Measurements from ENCODE around the gene HPD. TPM values are rescaled to one million over a fixed set of nuclear protein-coding genes. Genes with fewer than 3 reads are reported as not detected.

Gene HPD
- total RNA-seq, 2 experiments from 2014 or later = not detected

- Histone ChIP-seq H3K36me3 (ENCODE audit: insufficient read depth, low read length) (peaks cover 9% of the 10 kb centered on the region; the same call in 1 of the 2 replicates), H3K4me2 (ENCODE audit: low read length) (peak overlapping the region; percentile 80), H3K4me1 (ENCODE audit: insufficient read depth, low read length, poor library complexity, severe bottlenecking) (peaks cover 58% of the 10 kb centered on the region), H3K4me3 (ENCODE audit: low read depth, low read length, poor library complexity, severe bottlenecking) (peak overlapping the region; percentile 76), H3K79me2 (ENCODE audit: insufficient read depth, low read depth, low read length) (no peaks in the 10 kb centered on the region), H4K20me1 (ENCODE audit: insufficient read depth, low read length) (no peaks in the 10 kb centered on the region), H3K9me2 (ENCODE audit: insufficient read depth, low read length) (no peaks in the 10 kb centered on the region), H3K9me3 (ENCODE audit: low read length) (no peaks in the 10 kb centered on the region), H2AFZ (ENCODE audit: low read length) (peak overlapping the region; percentile 44; the same call in 1 of the 2 replicates), H3K27ac (ENCODE audit: low read depth, low read length, poor library complexity, severe bottlenecking) (peak overlapping the region; percentile 63)
- ChIA-PET POLR2A (interaction anchor here (0.9 to 2.9 kb wide), 9 partner anchors 8 to 108 kb away, joined by 4 to 10 read pairs (median 6); no protein-coding TSS in a partner anchor), CTCF (ENCODE audit: unreplicated experiment) (interaction anchor here (0.5 to 2.6 kb wide), 22 partner anchors 11 to 1797 kb away, joined by 3 to 13 read pairs (median 4); no protein-coding TSS in a partner anchor)
- TF ChIP-seq CTCF (conservative IDR thresholded peaks at IDR 0.05; ENCODE audit: low read length) = no peak
- no peak for TF ChIP-seq EZH2phosphoT487 (IDR thresholded peaks at IDR 0.05; ENCODE audit: borderline replicate concordance, low read depth, low read length)
- intact Hi-C loops (cut with micrococcal nuclease; ENCODE audit: unreplicated experiment) = loop anchor here (1.0 to 5.0 kb wide), 7 partner anchors 18 to 257 kb away; partner anchors contain the start of genes PSMD9 and TMEM120B
- no peak for DNase-seq (ENCODE audit: low spot score)
- BruUV-seq (replicated peaks) = no TSS peak
Observed at GRCh38 chr12:121794534-121795033, 64.1 kb downstream of the HPD start.

DNA sequence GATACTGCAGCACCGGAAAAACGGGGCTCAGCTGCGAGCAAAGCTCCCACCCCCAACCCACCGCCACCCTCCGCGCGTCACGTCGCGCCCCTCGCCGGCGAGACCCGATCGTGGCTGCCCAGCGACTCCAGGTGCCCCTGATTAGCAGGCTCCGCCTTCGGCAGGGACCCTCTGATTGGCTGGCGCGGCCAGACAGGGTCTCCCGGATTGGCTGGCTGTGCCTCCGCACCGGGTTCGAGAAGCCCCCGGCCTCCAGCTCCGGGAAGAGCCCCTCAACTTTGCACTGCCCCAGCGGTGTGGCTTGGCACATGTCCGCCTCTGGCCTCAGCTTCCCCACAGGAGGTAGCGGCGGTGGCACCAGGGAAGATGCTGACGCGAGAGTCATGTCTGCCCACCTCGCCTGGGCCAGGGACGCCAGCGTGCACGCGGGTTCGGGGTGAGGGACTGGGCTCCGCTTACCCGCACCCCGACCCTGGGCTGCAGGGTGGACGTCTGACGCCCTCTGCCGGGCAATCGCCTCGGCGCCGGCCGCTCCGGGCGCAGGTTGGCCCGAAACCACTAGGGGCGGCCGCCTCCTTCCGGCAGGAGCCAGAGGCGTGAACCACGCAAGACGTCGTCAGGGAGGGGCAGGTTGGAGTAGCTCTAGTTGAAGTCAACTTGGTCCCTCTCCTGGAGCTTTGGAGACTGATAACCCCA lies 64.7 kb downstream of the HPD start:
- H2AFZ ChIP-seq (ENCODE audit: low read length) = peak overlapping the region; percentile 49
- H3K79me2 ChIP-seq (ENCODE audit: insufficient read depth, low read depth, low read length) = no peaks in the 10 kb centered on the region

More for the DNA sequence above, 64.7 kb downstream of the HPD start:
- TF ChIP-seq CTCF (conservative IDR thresholded peaks at IDR 0.05; ENCODE audit: low read length) = peak; percentile 99
- no peak for TF ChIP-seq EZH2phosphoT487 (IDR thresholded peaks at IDR 0.05; ENCODE audit: borderline replicate concordance, low read depth, low read length)
- Histone ChIP-seq H3K9me2 (ENCODE audit: insufficient read depth, low read length) (no peaks in the 10 kb centered on the region), H4K20me1 (ENCODE audit: insufficient read depth, low read length) (no peaks in the 10 kb centered on the region), H3K4me2 (ENCODE audit: low read length) (peak overlapping the region; percentile 80), H3K27ac (ENCODE audit: low read depth, low read length, poor library complexity, severe bottlenecking) (peak overlapping the region; percentile 63), H3K4me3 (ENCODE audit: low read depth, low read length, poor library complexity, severe bottlenecking) (peak overlapping the region; percentile 76), H3K9me3 (ENCODE audit: low read length) (no peaks in the 10 kb centered on the region), H3K36me3 (ENCODE audit: insufficient read depth, low read length) (peaks cover 7% of the 10 kb centered on the region; the same call in 1 of the 2 replicates), H3K4me1 (ENCODE audit: insufficient read depth, low read length, poor library complexity, severe bottlenecking) (peaks cover 59% of the 10 kb centered on the region)
- DNase-seq (ENCODE audit: low spot score) = peak; percentile 96
- intact Hi-C loops (cut with micrococcal nuclease; ENCODE audit: unreplicated experiment) = loop anchor here (1.0 to 5.0 kb wide), 5 partner anchors 18 to 257 kb away; partner anchors contain the start of genes PSMD9 and TMEM120B
- CTCF ChIA-PET (ENCODE audit: unreplicated experiment) = interaction anchor here (0.5 to 2.6 kb wide), 24 partner anchors 8 to 1797 kb away, joined by 3 to 13 read pairs (median 4); no protein-coding TSS in a partner anchor
- BruUV-seq (replicated peaks) = no TSS peak
- POLR2A ChIA-PET = interaction anchor here (0.9 to 2.9 kb wide), 9 partner anchors 9 to 230 kb away, joined by 4 to 10 read pairs (median 6); no protein-coding TSS in a partner anchor
